HG03095 (cell line): ENCODE data around the gene GAS1.
A peak's percentile ranks its signal among the peaks of the same experiment; 100 is the strongest.

Experiments
- ATAC-seq: cut with Tn5 transposase; IDR thresholded peaks from one replicate; pipeline ENCODE4 v1.9.1; 2021; ENCODE audit warnings: moderate library complexity; ENCODE audit not compliant: unreplicated experiment

GAS1 gene

GRCh38 chr9:86947146-86948073, at the start of gene GAS1:
TSS of gene GAS1 (minus strand) at chr9:86947506. CDS start at chr9:86946779, 727 bp downstream.
- ATAC-seq = peak; percentile 48

DNA sequence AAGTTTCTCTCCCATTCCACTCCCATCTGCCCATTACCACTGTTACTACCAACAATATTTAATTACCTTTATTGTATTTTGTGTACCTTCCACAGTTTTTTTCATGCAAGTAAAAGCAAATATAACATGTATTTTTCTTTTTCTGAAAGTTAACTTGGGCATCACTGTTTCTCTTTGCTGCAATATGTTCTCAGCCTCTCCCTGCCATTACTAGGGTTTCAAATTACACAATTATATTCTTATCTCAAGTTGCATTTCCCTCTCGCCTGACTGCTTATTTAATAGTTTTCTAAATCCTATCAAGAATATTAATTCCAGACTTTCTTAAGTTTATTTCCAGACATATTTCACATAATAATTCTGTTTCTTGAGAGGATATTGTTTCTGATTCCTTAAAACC, 46.9 kb upstream of the GAS1 start:
- ATAC-seq = no peak

- ATAC-seq = no peak
These were observed 46.5 kb upstream of the GAS1 start for GRCh38 chr9:86993830-86994229.

GRCh38 chr9:86991077-86991476, 43.8 kb upstream of the GAS1 start:
- ATAC-seq = no peak

DNA sequence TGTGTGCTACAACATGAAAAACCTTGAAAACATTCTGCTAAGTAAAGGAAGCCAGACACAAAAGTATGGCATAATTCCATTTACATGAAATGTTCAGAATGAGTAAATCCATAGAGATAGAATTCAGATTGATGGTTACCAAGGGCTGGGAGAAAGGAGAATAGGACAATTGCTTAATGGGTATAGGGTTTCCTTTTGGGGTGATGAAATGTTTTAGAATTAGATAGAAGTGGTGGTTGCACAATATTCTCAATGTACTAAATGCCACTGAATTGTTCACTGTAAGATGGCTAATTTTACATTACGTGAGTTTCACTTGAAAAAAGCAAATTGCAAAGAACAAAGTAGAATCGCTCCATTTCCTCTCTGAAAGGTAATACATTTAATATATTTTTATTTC, 43.0 kb upstream of the GAS1 start:
- no peak for ATAC-seq

DNA sequence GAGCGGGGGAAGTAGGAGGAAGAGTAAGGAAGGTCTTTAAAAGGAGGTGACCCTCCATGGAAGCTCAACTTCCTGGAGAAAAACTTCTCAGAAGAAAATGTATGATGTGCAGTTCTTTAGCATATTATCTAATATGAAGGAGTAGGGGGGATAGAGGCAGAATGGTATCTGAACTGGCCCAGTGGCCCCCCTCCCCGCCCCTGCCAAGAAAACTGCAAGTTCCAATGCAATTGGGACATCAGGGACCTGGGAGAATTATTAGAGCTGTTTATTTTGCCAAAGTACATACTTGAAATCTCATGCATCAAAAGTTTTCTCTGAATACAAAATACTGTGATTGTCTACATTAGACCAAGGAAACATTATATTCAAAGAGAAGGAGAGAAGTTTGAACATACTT, 40.6 kb upstream of the GAS1 start:
- ATAC-seq = no peak

GRCh38 chr9:86985132-86985647, 37.9 kb upstream of the GAS1 start:
- ATAC-seq = no peak

- ATAC-seq = no peak
These were observed 36.4 kb upstream of the GAS1 start for GRCh38 chr9:86983620-86984259.

- no peak for ATAC-seq
These were observed 35.9 kb upstream of the GAS1 start for GRCh38 chr9:86983249-86983619.

GRCh38 chr9:86980802-86981201, 33.5 kb upstream of the GAS1 start:
- ATAC-seq = no peak

GRCh38 chr9:86979657-86980056, 32.4 kb upstream of the GAS1 start:
- no peak for ATAC-seq

GRCh38 chr9:86978922-86979474, 31.7 kb upstream of the GAS1 start:
- no peak for ATAC-seq

DNA sequence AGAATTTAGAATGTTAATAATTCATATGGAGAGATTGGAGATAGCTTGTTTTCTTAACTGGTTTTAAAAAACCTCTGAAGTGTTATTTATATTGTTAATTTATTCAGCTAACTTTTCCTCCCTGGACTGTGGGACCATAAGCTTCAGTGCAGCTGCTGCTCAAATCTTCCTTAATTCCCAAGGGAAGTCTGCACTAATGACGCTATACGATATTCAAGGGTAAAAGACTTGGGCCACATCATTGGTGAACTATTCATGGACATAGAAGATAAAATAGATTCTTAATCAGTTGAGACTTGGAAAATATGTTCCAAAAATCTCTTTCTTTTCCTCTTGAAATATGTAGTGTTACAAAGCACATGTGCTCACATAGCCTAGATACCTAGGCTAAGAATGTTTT, 31.1 kb upstream of the GAS1 start:
- ATAC-seq = no peak

GRCh38 chr9:86977205-86977835, 30.0 kb upstream of the GAS1 start:
- no peak for ATAC-seq

DNA sequence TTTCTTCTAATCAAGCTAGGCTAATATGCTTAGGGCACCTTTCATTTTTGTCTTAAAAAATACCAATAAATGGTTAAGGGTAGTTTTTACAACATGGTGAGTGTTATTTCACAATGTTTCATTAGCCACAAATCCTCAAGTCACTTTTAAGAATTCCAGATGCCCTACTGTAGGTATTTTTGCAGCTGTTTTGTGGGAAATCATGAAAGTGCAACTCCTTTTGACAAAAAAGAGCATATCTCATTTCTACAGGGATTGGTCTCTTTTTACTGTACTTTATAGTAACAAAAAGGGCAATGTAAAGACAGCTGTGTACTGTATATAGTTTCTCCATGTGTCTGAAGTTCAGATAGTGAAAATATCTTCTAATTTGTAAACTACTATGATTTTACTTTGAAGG, 28.3 kb upstream of the GAS1 start:
- no peak for ATAC-seq

- ATAC-seq = no peak
These were observed 27.7 kb upstream of the GAS1 start for GRCh38 chr9:86975036-86975435.

DNA sequence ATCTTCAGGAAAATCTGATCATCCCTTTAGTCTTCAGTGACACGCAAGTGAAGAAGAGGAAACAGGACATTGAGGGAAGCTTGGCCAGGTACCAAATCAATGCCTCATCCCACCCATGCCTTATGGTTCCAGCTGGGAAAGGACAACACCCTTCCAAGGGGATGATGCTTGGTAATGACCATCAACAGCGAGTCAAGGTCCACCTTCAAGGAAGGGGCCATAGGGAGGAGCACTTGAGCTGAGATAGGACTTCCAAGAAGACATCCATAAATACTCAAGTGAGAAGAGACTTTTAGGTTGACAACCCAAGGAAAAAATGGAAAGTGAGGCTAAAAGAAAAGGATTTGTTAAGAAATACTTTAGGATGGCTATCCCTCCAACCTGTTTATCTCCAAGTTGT, 27.1 kb upstream of the GAS1 start:
- ATAC-seq = no peak

GRCh38 chr9:86971742-86972141, 24.4 kb upstream of the GAS1 start:
- ATAC-seq = no peak

GRCh38 chr9:86968258-86968920, 21.1 kb upstream of the GAS1 start:
- ATAC-seq = no peak

DNA sequence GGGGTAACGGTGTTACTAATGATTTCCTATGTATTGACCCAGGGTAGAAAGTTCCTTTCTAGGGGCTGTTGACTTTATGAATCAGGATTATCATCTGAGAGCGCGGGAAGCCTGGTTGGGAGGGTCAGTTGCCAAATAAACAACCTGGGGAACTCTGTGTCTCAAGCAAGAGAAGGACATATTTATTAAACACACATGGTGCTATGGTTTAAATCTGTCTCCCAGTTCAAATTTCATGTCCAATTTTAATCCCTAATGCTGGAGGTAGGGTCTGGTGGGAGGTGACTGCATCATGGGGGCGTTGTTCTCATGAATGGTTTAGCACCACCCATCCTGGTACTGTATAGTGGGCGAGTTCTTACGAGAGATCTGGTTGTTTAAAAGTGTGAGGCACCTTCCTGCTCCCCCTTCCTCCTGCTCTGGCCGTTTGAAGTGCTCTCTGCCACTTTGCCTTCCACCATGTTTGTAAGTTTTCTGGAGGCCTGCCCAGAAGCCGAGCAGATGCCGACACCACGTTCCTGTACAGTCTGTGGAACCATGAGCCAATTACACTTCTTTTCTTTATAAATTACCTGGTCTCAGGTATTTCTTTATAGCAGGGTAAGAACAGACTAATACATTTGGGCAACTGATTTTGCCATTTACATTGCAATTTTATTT, 19.7 kb upstream of the GAS1 start:
- ATAC-seq = no peak
